ENCODE measurements around the gene NAT8L.

GRCh38 chr4:2047031-2047660 lies 12.0 kb upstream of the NAT8L start:
- TF ChIP-seq CTCF (IDR thresholded peaks at IDR 0.05; ENCODE audit: extremely low read depth in 1 of 2, insufficient read depth in 1 of 2, low read depth in 1 of 2, low read length in 2 of 2) (no peak), POLR2A (IDR thresholded peaks at IDR 0.05; ENCODE audit: low read depth, low read length) (no peak), MAX (IDR thresholded peaks at IDR 0.05; ENCODE audit: insufficient read depth, insufficient read length) (no peak), MYC (IDR thresholded peaks at IDR 0.05; ENCODE audit: low read depth, low read length) (no peak), FOS (IDR thresholded peaks at IDR 0.05; ENCODE audit: borderline replicate concordance, insufficient read depth, low read length) (no peak), GATA2 (IDR thresholded peaks at IDR 0.05; ENCODE audit: insufficient read depth, insufficient read length, low read depth, low read length) (no peak), EZH2 (IDR thresholded peaks at IDR 0.05; ENCODE audit: borderline replicate concordance, low read depth, low read length, severe bottlenecking) (no peak), POLR2AphosphoS5 (IDR thresholded peaks at IDR 0.05; ENCODE audit: insufficient read depth, low read depth, low read length) (no peak)

Data from endothelial cell of umbilical vein (primary cell).